Activated CD4-positive, CD25-positive, alpha-beta regulatory T cell (primary cell): Measurements from ENCODE around the gene GIMAP4.
"Not testable (repeated sequence)": the region's sequence is repeated elsewhere in the genome, so short reads cannot be mapped to it uniquely, and the experiment has no call there.

Source experiments
- DNase-seq, 4 experiments: peaks; one replicate each; lab custom pipeline; 2025; lab: John Stamatoyannopoulos, UW

Gene GIMAP4

DNA sequence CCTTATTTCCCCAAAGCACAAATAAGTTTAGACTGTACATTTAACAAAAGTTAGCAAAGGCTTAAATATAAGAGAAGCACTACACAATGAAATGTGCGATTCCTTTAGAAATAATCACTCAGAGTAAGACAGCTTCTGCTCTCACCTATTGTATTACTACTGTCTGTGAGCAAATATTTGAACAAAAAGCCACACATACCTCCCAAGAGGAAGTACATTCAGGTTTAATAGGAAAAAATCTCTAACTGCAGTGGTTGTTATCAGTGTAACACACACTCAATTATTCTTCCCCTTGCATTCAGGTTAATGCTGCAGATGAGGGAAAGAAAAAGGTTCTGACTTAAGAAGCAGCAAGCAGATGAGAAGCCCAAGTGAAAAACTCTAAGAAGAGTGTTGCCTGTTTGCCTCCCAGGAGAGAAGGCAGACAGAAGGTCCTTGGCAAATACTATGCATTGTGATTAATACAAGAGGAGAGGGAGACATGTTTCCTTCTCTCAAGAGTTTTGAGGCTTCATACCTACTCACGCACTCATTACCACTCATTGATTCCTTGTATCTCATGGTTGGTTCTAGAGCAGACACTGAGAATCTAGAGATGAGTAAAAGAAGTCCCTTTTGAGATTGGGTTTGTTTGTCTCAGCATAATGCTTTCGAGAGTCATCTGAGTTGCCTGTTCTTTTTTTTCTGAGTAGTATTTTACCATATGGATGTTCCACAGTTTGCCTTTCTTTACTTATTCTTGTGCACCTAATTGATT lies 13.6 kb downstream of the GIMAP4 start:
- no peak for DNase-seq

DNA sequence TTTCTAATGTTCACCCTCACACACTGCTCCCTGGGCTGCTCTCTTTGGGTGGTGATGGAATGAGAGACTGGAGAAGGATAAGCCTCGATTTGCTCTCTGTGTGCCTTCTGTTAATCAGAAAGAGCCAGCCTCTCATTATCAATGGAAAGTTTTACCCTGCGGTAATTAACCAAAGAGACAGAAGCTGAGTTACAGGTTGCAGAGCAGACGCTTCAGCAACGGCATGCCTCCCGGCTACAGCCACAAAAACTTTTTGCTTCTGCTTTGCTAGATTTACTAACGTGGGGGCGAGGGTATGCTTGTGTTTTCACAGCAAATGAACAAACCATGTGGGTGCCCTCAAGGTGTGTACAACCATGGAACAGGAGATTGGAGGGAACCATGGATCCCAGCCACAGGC lies 18.0 kb downstream of the GIMAP4 start:
- no peak for DNase-seq

DNA sequence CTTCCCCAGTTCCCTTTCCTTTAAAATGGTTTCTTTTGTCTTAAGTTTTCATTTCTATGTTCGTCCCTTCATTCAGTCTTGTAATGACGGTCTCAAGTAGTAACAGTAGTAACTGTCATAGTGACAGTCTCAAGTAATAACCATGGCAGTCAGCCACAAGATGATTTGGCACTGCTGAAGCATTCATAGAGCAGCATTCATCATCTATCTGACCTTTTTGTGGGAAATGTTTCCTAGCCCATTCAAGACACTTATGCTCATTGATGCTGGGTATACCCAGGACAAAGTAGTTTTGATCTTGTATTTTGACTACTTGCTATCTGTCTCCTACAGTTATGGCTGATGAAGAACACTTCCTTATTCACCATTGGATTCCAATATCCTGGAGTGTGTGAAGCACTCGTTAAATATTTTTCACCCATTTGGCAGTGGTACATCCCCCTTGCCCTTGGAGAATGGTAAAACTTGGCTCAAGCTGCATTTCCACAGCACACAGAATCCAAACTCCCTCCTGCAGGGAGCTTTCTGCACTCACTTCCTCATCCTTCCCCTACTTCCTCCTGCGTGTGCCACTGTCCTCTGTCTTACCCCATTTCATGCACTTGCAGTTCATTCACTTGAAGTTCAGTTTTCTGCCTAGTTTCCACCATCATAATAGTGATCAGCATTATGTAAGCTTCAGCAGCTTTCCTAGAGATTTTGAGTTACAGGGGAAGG lies 19.0 kb downstream of the GIMAP4 start:
- DNase-seq, result no peak

DNA sequence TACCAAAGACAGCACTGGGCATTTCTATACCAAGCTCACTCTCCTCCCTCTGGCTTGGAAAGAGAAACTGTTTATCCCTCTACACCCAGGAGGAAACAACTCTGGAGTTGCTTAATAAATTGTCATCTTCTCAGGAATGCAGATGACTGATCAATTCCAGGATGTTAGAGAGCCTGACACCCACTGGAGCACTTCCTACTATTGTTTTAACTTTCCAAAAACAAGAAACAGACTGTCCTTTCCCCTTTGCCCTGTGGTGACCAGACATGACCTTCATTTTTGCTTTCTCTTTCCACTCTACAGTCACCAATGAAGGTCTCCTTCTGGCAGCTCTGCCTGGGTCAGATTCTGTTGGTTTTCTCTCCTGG lies 19.6 kb downstream of the GIMAP4 start:
- DNase-seq, result no peak

DNA sequence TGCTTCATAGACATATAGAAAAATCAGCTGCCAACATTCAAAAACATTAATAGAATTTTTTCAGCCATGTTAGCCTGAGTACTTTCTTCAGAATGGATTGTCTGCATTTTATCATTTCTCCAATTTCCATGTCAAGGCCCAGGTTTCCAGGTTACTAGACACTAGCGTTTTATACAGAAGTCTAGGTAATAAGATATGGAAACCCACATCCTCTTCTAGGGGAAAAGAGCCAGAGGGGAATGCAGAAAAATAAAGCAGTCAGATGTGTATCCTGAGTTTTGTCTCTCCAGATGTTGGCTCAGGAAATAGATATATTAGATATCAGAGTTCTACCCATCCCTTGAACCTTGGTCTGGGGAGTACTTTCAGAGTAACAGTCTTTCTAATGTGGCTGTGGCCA lies 20.4 kb downstream of the GIMAP4 start:
- no peak for DNase-seq

DNA sequence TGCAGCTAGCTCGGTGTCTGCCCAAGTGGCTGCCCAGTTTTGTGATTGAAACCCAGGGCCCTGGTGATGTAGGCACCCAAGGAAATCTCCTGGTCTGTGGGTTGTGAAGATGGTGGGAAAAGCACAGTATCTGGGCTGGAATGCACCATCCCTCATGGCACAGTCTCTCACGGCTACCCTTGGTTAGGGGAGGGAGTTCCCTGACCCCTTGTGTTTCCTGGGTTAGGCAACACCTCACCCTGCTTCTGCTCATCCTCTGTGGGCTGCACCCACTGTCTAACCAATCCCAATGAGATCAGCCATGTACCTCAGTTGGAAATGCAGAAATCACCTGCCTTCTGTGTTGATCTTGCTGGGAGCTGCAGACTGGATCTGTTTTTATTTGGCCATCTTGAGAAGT lies 27.6 kb downstream of the GIMAP4 start:
- no peak for DNase-seq

DNA sequence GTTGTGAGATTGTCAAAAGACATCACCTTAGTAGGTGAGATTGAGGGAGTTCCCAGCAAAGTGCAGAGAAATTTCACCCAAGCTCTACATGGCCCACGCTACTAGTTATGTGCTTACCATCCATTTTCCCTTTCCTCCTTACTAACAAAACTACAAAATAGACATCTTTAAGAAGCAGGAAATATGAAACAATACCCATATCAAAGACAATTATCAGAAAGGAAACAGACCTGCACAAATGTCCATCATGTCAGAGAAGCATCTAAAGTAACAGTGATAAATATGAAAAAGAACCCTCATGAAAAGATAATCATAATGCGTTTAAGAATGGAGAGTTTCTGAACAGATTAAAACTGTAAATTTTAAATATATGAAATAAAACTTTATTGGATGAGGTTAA lies 28.2 kb downstream of the GIMAP4 start:
- no peak for DNase-seq

DNA sequence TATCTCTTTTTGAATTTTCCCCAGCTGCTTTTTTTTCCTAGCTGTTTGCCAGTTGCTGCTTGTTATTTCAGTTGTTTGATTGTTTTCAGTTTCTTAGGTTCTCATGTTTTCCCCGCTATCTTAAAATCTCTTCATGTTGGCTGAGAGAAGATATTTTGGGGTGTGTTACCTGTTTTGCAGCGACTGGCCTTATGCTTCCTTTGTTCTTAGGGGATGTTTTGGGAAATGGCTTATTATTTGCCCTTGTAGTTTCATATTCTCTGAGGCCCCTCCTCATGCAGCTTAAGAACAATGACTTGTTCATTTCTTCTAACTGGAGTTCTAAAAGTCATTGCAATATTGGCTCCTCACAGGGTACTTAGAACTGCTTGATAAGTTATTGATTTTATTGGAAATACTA lies 36.4 kb downstream of the GIMAP4 start:
- DNase-seq, result not testable (repeated sequence)

DNA sequence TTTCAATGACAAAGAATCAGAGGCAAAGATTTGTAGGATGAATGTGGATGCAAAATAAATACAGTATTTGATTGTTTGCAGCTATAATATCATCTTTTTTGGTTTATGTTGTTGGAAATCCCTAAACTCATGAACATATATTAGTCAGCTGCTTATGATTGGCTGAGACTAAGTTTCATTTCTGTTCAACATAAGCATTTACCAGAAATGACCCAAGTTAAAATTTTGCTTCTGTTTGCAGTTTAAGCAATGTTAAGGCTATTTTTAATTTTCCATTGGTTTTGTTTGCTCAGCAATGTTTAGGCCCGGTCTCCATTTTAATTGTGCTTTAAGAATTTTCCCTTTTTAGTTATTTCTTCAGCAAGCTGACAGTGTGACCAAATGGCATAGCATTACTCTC lies 43.0 kb downstream of the GIMAP4 start:
- DNase-seq, result no peak

DNA sequence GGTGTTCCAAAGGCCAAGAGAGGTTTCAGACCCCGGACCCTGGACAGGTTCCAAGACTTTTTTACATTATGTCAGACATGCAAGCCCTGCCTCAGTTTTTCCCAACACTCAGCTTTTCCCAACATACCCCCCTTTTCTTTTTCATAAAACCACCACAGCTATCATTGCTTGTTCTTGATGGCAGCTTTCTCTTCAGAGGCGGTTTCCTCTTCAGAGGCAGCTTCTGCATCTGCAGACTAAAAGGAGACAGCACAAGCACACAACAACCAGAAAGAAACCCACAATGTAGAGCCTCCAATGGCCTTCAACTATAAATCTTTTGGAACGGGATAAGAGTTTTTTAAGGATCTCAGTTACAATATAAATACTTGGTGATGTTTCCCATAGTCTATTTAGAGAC lies 45.7 kb downstream of the GIMAP4 start:
- no peak for DNase-seq

DNA sequence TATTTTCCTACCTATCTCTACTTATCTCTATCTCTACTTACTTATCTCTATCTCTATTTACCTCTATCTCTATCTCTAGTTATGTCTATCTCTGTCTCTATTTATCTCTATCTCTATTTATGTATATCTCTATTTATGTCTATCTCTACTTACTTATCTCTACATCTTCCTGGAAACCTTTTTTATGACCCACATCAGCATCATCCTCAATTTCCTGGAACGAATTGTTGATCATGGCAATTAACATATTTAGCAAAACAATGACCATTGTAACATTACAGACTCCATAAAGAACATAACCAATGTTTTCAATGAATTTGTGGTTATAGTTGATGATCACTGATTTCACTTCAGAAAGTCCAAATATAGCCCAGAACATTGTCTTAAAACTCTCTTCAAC lies 46.7 kb downstream of the GIMAP4 start:
- no peak for DNase-seq

DNA sequence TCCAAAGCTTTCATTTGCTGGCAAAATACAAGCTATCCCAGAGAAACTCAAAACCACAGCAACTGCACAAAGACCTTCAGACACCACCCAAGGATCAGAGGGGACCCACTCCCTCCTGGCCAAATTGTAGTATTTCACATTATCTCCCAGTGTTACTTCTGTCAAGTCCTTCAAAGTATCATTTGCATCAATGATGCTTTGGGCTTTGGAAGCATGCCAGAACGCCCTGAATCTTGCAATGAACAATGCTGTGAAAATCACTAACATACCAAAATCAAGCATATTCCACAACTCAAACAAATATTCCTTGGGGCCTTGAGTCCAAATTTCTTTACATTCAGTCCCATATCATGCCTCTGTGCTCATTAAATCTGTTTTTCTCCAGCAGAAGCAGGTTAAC lies 47.2 kb downstream of the GIMAP4 start:
- DNase-seq, result not testable (repeated sequence)

DNA sequence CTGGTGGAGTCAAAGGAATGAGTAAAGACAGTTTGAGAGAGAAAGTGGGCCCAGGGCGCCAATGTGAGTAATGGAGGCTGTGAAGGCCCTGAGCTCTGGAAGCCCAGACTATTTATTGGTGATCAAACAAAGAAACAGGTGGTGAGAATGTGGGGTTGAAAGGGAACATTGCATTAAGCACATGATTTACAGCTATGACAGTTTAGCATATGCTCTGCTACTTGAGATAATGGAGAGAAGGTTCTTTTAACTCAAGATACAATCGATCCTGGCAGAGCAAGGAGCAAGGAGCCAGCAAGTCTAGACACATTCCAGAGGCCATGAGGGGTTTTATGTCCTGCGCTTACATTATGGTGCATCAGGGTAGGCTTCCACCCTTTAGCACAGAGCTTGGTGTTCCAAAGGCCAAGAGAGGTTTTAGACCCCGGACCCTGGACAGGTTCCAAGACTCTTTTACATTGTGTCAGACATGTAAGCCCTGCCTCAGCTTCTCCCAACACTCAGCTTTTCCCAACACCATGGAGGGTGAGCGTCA lies 48.1 kb downstream of the GIMAP4 start:
- DNase-seq, result not testable (repeated sequence)

DNA sequence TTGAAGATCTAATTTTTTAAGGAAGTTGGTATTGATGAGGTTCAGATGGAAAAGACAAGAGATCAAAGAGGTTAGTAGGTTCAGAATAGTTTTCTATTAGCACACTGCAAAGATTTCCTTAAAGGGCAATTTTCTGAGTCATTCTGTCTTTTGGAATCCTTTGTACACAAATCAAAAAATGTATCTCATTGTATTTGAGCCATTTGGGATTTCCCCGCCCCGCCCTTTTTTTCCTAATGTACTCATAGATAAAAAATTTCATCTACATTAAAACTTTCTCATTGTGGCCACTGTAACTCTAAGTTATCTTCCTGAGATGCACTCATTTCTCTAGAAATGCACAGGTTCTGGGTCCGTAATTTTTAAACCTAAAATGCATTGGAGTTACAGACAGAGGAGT lies 52.9 kb downstream of the GIMAP4 start:
- no peak for DNase-seq

DNA sequence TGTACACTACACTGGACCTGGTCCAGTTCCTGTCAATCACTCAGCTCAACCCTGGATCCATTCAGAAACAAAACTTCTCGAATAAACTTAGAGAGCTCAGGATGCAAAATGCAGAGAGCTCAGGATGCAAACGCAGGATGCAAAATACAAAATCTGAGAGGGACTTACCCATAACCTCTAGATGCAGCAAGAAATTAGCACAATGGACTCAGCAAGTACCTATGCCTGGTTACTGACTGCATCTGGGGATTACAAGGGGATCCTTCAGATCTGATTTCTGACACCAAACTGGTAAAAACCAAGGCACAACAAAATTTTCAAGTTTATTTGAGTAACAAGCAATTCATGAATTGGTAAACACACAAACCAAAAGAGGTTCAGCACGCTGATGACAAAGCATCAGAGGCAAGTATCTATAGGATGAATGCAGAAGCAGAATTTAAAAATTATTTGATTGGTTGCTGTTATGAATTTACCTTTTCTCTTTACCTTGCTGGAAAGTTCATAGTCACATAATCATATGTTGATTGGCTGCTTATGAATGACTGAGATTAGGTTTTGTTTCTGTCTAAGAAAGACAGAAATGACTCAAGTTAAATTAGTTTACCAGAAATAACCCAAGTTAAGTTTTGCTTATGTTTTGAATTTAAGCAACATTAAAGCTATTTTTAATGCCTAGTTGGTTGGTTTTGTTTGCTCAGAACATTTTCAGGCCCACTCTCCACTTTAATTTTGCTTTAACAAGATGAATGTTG lies 53.6 kb downstream of the GIMAP4 start:
- no peak for DNase-seq

DNA sequence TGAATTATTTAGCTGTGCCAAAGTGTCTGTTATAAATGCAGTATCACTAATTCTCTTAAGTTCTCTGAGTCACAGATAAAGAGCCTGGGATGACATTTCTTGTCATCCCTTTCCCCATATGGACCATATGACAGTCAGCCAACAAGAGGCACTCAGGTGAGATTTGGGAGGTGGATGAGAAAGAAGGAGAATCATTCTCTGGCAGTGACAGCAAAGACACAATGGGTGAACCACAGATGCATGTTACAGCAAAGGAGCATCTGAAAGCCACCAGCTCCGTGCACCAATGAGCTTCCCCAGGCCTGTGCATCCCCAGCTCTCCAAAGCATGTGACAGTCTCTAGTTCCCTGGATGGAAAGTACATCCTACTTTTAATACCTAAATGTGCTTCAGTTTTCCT lies 54.2 kb downstream of the GIMAP4 start:
- DNase-seq, result no peak
